Activated CD8-positive, alpha-beta memory T cell treated with anti-CD3 and anti-CD28 coated beads, Interleukin-2, amount 50 U/mL, for 48 hours (primary cell): ENCODE data around the gene CD300LD.
A peak's percentile ranks its signal among the peaks of the same experiment; 100 is the strongest.
"Not testable (repeated sequence)": the region's sequence is repeated elsewhere in the genome, so short reads cannot be mapped to it uniquely, and the experiment has no call there.

Source experiments
- DNase-seq: peaks from one replicate; pipeline ENCODE4 v3.0.0-alpha.2; 2020

CD300LD gene

DNA sequence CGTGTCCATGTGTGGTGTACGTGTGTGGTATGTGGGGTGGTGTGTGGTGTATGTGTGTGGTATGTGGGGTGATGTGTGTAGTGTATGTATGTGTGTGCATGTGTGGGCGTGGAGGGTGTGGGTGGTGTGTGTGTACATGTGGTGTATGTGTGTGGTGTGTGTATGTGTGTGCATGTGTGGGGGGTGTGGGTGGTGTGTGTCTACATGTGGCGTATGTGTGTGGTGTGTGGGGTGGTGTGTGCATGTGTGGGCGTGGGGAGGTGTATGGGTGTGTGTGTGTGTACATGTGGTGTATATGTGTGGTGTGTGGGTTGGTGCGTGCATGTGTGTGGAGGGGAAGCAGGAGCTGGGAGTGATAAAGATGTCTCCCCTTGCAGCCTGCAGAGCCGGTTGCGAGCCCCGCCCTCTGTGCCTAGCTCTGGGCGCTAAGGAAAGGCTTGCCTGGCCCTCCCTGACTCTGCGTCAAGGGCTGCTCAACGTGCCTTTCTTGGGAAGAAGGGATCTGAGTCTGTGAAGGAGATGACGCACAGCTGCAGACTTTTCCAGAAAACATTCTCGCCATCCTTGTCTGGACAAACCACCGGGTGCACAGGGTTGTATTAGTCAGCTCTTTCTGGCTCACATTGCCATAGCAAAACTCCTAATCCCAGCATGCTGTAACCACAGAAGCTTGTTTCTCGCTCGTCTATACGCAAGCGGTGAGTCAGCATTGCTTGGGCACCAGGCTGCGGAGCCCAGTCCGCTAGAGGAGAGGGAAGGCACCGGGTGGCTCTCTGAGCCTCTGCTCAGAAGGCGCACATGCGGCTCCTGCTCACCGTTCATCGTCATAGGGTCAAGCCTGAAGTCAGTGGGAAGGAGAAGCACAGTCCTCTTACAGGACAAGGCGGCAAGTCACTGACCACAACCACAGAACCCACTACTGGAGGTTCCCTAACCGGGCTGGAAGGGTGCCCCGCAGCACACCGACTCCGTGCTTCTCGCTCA lies 22.8 kb downstream of the CD300LD start:
- DNase-seq: peak; percentile 63

GRCh38 chr17:74568106-74568873 lies 23.8 kb downstream of the CD300LD start:
- no peak for DNase-seq

DNA sequence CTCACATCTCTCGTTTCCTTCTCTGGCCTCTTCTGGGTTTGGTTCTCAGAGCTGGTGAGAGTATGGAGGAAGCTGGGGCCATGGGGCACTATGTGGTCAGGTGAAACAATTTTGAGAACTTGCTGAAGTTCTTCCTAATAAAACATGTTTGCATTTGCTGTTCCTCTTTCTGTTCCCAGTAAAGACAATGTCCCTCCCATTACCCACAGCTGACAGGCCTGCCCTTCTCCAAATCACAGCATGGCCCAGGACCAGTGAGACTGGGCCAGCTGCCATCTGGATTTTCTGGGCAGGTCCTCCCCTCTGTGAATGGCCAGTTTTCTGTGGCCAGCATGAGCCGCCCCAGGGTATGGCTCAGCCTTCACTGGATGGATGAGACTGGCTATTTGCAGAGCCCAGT lies 24.7 kb downstream of the CD300LD start, which contains the start of gene CD300H:
Gene CD300H, minus strand, starts transcription at position 113 of the 400 bp plus-strand sequence.
- no peak for DNase-seq

GRCh38 chr17:74566132-74566753 lies 25.8 kb downstream of the CD300LD start:
- peak; percentile 63 for DNase-seq

DNA sequence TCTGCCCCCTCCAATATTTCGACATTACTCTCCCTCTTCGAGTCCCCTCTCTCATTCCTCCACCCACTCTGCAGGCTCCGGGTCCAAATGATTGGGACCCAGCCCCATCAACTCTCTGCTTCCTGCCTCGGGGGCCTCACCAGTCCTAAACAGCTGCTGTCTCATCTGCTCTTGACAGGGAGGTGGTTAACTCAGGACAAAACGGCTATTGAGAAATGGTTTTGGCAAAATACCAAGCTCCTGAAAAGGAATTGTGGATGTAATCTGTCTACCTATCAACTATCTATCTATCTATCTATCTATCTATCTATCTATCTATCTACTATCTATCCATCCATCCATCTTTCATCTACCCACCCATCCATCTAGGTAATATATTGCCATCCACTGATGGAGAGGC lies 27.0 kb downstream of the CD300LD start:
- no peak for DNase-seq

DNA sequence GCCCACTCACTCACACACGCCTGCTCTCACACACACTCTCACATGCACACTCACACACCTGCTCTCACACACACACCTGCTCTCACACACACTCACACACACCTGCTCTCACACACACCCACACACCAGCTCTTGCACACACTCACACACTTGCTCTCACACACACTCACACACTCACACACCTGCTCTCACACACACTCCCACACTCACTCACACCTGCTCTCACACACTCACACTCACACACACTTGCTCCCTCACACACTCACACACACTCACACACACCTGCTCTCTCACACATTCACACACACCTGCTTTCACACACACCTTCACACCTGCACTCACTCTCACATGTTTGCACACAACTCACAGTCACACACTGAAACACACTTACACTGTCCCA lies 28.7 kb downstream of the CD300LD start:
- no peak for DNase-seq

DNA sequence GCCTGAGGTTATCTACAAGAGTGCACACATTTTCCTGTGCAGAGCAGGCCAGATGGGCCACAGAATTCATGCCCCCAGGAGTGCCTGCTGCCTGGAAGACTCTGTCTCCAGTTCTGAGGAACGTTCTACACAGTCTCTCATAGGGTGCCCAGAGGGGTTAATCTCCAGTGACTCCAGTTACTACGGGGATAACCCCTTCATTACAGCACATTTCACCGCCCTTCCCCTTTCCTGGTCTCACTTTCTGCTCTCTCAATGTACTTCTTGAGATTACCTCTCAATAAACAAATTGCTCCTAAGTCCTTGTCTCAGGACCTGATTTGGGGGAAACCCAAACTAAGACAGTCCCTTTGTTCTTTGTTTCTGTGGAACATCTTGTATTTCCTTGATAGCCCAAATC lies 30.5 kb downstream of the CD300LD start:
- no peak for DNase-seq

GRCh38 chr17:74558882-74559519 lies 33.1 kb downstream of the CD300LD start:
- no peak for DNase-seq

- DNase-seq: not testable (repeated sequence)
These were observed 33.7 kb downstream of the CD300LD start for GRCh38 chr17:74558402-74558801.

DNA sequence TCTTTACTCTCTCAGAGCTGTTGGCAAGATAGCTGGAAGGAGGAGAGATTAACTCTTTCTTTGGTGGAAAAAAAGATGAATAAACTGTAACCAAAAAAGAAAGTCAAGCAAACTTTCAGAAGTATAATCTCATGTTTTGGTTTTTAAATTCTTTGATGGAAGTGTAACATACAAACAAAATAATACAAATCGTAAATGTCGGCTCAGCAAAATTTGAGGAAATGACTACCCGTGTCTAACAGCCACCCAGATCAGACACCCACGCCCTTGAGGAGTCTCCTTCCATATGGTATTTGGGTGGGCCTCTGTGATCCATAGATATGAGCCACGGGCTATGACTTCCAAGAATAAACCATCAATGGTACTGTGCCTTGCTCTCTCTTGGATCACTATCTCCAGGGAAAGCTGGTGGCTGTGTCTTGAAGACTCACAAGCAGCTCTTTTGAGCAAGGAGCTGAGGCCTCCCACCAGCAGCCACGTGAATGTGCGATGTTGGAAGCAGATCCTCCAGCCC lies 36.6 kb downstream of the CD300LD start:
- no peak for DNase-seq

DNA sequence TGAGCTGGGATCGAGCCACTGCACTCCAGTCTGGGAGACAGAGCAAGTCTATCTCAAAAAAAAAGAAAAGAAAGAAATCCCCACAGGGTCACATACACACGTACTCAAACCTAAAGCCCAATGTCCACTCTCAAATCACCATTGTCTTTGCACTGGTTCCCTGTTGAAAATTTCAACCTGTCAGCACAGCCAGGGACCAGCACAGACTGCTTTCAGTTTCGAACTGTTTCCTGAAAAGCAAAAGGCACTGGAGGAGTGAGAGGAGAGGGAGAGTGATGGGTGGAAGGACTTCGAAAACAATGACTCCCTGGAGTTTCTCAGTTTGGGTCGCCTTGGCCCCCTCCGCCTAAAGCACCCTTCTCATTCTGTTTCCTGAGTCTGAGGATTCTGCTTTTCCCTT lies 37.2 kb downstream of the CD300LD start:
- DNase-seq: no peak

GRCh38 chr17:74552037-74552436 lies 40.0 kb downstream of the CD300LD start:
- DNase-seq: no peak

DNA sequence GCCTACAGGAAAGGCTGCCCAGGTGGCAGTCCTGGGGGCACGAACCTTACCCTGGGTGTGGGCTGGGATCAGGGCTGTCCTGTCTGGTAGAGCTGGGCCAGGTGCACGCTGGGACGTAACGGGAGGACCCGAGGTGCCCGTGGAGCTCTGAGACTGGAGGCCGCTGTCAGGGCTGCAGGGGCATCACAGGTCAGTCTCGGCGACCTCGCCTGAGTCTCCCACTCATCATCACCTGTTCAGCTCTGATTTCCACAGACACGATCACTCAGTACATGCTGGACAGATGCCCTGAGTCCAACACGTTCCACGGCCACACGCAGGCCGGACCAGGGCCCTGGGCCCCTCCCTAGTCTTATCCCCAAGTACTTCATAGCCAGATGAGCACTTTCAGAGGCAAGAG lies 41.5 kb downstream of the CD300LD start:
- DNase-seq: no peak

DNA sequence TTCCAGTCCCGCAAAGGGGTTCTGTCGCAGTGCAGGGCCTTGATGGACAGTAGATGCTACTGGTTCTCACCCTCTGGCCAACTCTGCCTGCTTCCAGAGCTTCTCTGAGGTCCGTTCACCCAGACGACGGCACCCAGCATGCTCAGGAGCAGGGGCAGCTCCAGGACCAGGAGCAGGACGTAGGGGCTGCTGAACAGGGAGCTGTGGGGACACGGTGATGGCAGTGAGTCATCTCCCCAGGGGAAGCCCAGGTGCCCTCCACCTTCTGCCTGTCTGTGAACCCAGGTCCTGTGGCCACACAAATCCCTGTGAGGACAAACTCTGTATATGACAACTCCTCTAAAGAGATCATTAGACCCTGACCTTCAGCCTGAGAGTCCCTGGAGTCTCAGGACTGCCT lies 42.7 kb downstream of the CD300LD start:
- no peak for DNase-seq

GRCh38 chr17:74547736-74548135 lies 44.3 kb downstream of the CD300LD start:
- no peak for DNase-seq

DNA sequence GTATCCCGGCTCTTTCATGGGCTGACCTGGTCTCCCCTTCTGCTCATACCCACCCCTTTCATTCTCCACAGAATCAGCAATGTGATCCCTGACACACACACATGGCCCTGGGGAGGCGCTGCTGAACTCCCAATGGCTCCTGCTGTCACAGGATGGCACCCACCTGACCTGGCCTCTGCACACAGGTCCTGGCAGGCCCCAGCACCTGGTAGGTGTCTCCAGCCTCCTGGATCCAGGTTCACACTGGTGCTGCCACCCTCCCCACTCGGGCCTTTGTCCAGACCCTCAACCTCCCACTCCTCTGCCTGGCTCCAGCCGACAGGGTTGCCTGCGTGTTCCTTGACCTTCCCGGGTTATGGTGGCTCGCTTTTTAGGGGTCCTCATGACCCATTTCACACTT lies 44.8 kb downstream of the CD300LD start:
- no peak for DNase-seq

DNA sequence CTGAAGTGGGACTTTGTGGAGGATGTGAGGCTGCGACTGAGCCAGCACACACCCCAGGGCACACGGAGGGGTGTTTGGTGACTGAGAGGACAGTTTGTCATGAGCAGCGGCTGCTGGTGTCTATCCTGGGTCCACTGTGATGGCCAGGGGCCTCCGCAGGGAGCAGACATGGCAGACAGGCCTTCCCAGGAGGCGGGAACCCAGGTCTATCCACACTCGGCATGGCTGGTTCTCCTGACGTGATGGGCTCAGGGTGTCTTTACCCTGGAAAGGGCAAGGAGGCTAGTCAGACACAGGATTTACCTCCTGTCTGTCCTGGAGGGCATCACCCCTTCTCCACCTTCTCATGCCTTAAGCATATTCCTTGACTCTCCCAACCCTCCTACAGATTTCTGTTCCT lies 45.5 kb downstream of the CD300LD start:
- DNase-seq: no peak

GRCh38 chr17:74545843-74546230 lies 46.2 kb downstream of the CD300LD start, which contains the start of gene CD300C:
Gene CD300C, minus strand, starts transcription at chr17:74546115. Its CDS starts 333 bp downstream, at chr17:74545782.
- no peak for DNase-seq

DNA sequence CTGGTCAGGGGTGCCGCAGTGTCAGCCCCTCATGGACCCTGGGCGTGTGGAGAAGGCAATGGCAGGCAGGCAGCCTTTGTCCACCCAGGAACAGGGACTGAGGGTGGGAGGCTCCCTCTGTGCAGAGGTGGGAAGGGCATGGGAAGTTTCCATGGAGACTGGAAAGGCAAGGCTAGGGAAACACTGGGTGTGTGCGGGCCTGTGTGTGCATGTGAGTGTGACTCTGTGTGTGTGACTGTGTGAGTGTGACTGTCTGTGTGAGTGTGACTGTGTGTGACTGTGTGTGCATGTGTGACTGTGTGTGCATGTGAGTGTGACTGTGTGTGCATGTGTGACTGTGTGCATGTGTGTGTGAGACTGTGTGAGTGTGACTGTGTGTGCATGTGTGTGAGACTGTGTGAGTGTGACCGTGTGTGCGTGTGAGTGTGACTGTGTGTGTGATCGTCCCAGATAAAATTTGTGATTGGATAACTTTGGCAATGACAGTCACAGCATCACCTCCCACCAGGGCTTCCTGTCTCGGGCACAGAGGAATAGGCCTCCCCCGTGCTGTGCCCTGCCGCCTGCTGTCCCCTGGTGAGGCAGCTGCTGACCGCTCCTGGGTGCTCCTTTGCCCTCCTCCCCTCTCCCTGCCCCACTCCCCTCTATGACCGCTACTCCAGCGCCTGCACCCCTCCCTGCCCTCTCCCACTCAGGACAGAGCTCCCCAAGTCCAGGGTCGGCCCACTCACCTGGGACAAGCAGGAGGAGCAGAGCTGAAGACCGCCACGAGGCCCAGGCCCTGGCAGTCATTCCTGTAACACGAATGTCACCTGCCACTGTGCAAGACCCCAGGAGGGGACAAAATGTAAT lies 46.9 kb downstream of the CD300LD start:
- DNase-seq: no peak

GRCh38 chr17:74543891-74544760 lies 48.0 kb downstream of the CD300LD start:
- no peak for DNase-seq

DNA sequence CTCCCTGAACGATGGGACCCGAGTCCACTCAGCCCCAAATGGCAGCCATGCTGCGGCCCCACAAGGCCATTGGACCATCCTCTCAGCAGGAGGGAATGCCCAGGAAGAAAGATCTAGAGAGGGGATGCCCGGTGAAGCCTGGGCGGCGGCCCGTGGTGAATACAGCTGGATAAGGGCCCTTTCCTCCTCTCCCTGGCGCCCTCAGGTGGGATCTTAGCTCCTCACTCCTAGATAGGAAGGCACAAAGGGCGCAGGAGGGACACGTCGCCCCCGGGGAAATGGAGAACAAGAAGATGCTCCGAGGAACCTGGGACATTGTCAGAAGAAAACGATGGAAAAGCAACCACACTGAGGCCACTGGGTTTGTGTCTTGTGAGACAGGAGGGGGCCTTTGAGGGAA lies 48.7 kb downstream of the CD300LD start:
- no peak for DNase-seq
